ENCODE data around the gene FOS. TPM values are rescaled to one million over a fixed set of nuclear protein-coding genes. Genes with fewer than 3 reads are reported as not detected.

FOS gene
- polyA plus RNA-seq, 6 donors from 2014 or later = 863 to 3,933 (median 2,927) TPM

DNA sequence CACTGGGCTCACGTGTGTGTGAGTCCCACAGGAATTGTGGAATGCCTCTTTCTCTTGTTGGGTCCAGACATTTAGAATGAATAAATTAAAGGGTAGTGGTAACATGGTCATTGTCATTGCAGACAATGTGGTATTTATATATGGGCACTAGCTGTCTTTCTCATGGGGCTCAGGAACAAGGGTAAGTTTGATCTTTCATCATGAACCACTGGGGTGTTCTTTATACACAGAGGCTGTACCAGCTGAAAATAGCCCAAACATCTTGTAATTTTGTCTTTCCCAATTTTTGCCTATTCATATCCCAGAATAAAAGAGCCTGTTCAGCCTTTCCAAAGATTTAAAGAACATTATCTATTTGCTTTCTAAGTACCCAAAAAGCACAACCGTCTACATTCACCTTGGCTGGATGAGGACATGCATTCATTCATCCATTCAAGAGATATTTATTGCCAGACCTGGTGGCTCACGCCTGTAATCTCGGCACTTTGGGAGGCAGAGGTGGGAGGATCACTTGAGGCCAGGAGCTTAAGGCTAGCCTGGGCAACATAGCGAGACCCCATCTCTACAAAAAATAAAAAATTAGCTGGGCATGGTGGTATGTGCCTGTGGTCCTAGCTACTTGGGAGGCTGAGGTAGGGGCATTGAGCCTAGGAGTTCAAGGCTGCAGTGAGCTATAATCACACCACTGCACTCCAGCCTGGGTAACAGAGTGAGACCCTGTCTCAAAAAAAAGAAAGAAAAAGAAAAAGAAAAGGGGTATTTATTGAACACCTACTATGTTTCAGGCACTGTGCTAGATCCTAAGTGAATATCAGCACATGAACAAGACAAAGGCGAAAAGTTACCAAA is 4.4 kb upstream of the FOS start:
- no peak for DNase-seq
- peaks cover 36 to 59% (median 48%) of the 10 kb centered on the region in 3 donors for H3K4me1 Mint-ChIP-seq
- H3K4me3 Mint-ChIP-seq = peak overlapping the region; percentile 43 to 91 (median 80)
- no peak for ATAC-seq (ENCODE audit: low read depth in 2 of 2)
- peaks cover 0 to 3% of the 10 kb centered on the region in 2 donors for H3K36me3 Mint-ChIP-seq
- H3K27me3 Mint-ChIP-seq = peaks cover 2 to 29% (median 8%) of the 10 kb centered on the region in 3 donors
- peak overlapping the region; percentile 97 to 100 (median 98) for H3K27ac Mint-ChIP-seq
- H3K9me3 Mint-ChIP-seq = peaks cover 0 to 3% (median 0%) of the 10 kb centered on the region in 7 donors

DNA sequence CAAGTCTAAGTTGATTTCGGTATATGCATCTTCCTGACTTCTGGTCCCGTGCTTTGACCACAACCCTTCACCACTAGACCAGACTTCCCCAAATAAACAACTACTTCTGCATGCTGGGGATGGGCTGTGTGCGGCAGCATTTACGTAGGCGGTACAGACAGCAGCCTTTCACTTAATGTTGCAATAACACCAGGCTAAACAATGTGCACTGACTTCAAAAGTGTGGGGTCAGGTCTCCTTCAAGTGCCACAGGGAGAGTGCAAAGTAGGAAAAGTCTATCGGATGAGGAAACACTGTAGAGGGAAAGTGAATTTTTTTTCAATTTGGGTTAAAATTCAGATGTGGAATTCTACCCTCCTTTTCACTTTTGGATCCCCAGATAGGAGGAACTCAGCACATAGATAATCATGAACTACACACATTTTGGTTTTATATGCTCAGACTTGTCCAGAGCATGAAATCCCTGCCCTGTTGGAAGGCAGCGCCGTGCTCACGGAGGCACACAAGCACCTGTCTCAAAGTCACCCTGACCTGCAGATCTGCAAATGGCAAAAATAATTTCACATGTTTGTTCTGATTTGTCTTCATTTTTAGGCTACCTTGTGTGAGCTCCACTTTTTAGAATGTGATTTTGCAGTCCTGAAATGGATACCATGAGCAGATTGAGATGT is 3.6 kb upstream of the FOS start:
- Mint-ChIP-seq H3K36me3 (peaks cover 0 to 10% of the 10 kb centered on the region in 2 donors), H3K9me3 (peaks cover 0 to 3% (median 0%) of the 10 kb centered on the region in 7 donors), H3K27ac (peak overlapping the region; percentile 97 to 100 (median 98)), H3K27me3 (peaks cover 8 to 36% (median 10%) of the 10 kb centered on the region in 3 donors), H3K4me3 (peak overlapping the region; percentile 43 to 91 (median 80)), H3K4me1 (peaks cover 44 to 66% (median 55%) of the 10 kb centered on the region in 3 donors)
- peak; percentile 57 to 60 for ATAC-seq (ENCODE audit: low read depth in 2 of 2)
- DNase-seq = peak; percentile 95

DNA sequence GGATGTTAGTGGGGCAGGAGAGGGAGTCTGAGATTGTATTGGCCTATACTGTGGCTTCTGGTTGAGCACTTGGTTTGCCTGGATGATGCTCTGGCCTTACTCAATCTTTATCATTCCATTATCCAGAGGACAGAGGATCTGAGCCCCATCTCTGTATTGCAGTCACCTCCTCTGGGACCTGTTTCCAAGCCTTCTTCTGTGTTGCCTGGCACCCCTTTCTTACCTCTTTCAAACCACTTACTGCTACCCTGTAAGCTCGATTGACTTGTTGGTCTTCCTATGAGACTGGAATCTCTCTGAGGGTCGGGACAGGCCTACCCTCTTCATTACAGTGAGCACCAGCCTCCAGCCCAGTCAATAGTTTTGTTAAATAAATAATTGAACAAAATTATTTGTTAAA is 3.0 kb upstream of the FOS start:
- Mint-ChIP-seq H3K27me3 (peaks cover 13 to 42% (median 16%) of the 10 kb centered on the region in 3 donors), H3K4me1 (peaks cover 49 to 72% (median 59%) of the 10 kb centered on the region in 3 donors), H3K9me3 (peaks cover 0 to 3% (median 0%) of the 10 kb centered on the region in 7 donors), H3K36me3 (peaks cover 0 to 16% of the 10 kb centered on the region in 2 donors), H3K27ac (peak overlapping the region; percentile 97 to 100 (median 98)), H3K4me3 (peak overlapping the region; percentile 22 to 91 (median 76))
- ATAC-seq (ENCODE audit: low read depth in 2 of 2) (no peak), DNase-seq (no peak)

DNA sequence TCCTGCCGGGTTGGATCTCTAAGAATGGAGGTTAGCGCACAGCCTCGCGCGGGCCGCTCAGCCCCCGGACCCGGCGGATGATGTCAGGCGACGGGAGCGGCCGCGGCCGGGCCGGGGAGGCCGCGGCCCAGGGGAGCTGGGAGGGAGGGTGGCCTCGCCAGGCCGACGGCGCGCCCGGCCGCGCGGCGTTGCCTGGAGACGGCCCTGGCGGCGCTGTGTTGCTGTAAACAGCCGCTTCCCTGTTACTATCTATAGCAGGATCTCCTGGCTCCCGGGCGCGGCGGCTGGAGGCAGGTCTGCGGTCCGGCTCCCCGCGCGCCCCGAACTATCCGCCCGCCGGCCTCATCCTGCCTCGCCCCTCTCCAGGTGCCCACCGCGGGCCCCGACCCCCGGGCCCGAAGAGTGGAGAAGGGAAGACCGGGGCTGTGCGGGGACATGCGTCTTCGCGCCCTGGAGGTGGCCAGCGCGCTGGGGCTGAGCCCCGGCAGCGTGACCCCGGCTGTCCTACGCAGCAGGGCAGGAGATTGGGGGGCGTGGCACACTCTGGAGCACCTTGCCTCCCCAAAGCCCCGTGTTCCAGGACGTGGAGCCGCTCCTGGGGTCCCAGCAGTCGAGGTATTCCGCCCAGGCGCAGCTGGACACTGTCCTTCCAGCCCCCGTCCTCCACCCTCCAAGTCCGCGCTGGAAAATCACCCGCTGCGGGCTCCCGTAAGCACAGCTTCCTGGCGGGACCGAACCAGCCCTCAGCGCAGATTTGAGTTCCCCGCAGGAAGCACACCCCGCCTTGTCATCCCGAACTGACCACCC is 1.4 kb upstream of the FOS start:
- H3K9me3 Mint-ChIP-seq = peaks cover 0 to 3% (median 0%) of the 10 kb centered on the region in 7 donors
- H3K4me1 Mint-ChIP-seq = peaks cover 58 to 74% (median 62%) of the 10 kb centered on the region in 3 donors
- ATAC-seq (ENCODE audit: low read depth in 2 of 2) (peak; percentile 18 to 20), DNase-seq (peak; percentile 86)
- peaks cover 8 to 26% of the 10 kb centered on the region in 2 donors for H3K36me3 Mint-ChIP-seq
- peak overlapping the region; percentile 98 to 100 (median 100) for H3K27ac Mint-ChIP-seq
- peaks cover 23 to 45% (median 24%) of the 10 kb centered on the region in 3 donors for H3K27me3 Mint-ChIP-seq
- peak overlapping the region; percentile 81 to 96 (median 95) for H3K4me3 Mint-ChIP-seq

DNA sequence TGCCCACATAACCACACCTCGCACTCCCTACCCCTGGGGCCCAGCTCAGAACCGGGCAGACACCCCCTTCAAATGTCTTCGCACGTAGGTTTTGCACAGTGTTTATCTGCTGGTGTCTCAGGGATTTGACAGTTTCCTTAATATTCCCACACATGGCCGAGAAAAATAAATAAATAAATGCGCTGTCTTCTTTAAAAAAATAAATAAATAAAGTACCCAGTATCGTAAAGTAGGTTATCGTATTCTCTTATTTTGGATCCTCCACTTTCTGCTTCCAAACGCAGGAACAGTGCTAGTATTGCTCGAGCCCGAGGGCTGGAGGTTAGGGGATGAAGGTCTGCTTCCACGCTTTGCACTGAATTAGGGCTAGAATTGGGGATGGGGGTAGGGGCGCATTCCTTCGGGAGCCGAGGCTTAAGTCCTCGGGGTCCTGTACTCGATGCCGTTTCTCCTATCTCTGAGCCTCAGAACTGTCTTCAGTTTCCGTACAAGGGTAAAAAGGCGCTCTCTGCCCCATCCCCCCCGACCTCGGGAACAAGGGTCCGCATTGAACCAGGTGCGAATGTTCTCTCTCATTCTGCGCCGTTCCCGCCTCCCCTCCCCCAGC is 710 bp upstream of the FOS start:
- H3K9me3 Mint-ChIP-seq = peaks cover 0 to 5% (median 0%) of the 10 kb centered on the region in 7 donors
- H3K4me1 Mint-ChIP-seq = peaks cover 58 to 74% (median 61%) of the 10 kb centered on the region in 3 donors
- peak overlapping the region; percentile 98 to 100 (median 100) for H3K27ac Mint-ChIP-seq
- DNase-seq (no peak), ATAC-seq (ENCODE audit: low read depth in 2 of 2) (no peak)
- peak overlapping the region; percentile 81 to 96 (median 95) for H3K4me3 Mint-ChIP-seq
- H3K36me3 Mint-ChIP-seq = peaks cover 8 to 26% of the 10 kb centered on the region in 2 donors
- peaks cover 23 to 44% (median 24%) of the 10 kb centered on the region in 3 donors for H3K27me3 Mint-ChIP-seq

DNA sequence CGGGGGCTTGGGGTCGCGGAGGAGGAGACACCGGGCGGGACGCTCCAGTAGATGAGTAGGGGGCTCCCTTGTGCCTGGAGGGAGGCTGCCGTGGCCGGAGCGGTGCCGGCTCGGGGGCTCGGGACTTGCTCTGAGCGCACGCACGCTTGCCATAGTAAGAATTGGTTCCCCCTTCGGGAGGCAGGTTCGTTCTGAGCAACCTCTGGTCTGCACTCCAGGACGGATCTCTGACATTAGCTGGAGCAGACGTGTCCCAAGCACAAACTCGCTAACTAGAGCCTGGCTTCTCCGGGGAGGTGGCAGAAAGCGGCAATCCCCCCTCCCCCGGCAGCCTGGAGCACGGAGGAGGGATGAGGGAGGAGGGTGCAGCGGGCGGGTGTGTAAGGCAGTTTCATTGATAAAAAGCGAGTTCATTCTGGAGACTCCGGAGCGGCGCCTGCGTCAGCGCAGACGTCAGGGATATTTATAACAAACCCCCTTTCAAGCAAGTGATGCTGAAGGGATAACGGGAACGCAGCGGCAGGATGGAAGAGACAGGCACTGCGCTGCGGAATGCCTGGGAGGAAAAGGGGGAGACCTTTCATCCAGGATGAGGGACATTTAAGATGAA is 630 bp downstream of the FOS start:
- H3K36me3 Mint-ChIP-seq = peaks cover 8 to 26% of the 10 kb centered on the region in 2 donors
- peak; percentile 55 for DNase-seq
- peaks cover 24 to 50% (median 29%) of the 10 kb centered on the region in 3 donors for H3K27me3 Mint-ChIP-seq
- H3K27ac Mint-ChIP-seq = peak overlapping the region; percentile 98 to 100 (median 100)
- H3K4me3 Mint-ChIP-seq = peak overlapping the region; percentile 81 to 96 (median 95)
- H3K9me3 Mint-ChIP-seq = peaks cover 0 to 5% (median 0%) of the 10 kb centered on the region in 7 donors
- no peak for ATAC-seq (ENCODE audit: low read depth in 2 of 2)
- H3K4me1 Mint-ChIP-seq = peaks cover 48 to 63% (median 50%) of the 10 kb centered on the region in 3 donors

DNA sequence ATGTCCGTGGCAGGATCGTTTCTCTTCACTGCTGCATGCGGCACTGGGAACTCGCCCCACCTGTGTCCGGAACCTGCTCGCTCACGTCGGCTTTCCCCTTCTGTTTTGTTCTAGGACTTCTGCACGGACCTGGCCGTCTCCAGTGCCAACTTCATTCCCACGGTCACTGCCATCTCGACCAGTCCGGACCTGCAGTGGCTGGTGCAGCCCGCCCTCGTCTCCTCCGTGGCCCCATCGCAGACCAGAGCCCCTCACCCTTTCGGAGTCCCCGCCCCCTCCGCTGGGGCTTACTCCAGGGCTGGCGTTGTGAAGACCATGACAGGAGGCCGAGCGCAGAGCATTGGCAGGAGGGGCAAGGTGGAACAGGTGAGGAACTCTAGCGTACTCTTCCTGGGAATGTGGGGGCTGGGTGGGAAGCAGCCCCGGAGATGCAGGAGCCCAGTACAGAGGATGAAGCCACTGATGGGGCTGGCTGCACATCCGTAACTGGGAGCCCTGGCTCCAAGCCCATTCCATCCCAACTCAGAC is 1.2 kb downstream of the FOS start:
- peaks cover 24 to 50% (median 29%) of the 10 kb centered on the region in 3 donors for H3K27me3 Mint-ChIP-seq
- peaks cover 0 to 5% (median 0%) of the 10 kb centered on the region in 7 donors for H3K9me3 Mint-ChIP-seq
- DNase-seq (peak; percentile 42), ATAC-seq (ENCODE audit: low read depth in 2 of 2) (no peak)
- H3K36me3 Mint-ChIP-seq = peaks cover 8 to 26% of the 10 kb centered on the region in 2 donors
- peak overlapping the region; percentile 98 to 100 (median 100) for H3K27ac Mint-ChIP-seq
- peaks cover 42 to 57% (median 45%) of the 10 kb centered on the region in 3 donors for H3K4me1 Mint-ChIP-seq
- H3K4me3 Mint-ChIP-seq = peak overlapping the region; percentile 81 to 96 (median 95)

DNA sequence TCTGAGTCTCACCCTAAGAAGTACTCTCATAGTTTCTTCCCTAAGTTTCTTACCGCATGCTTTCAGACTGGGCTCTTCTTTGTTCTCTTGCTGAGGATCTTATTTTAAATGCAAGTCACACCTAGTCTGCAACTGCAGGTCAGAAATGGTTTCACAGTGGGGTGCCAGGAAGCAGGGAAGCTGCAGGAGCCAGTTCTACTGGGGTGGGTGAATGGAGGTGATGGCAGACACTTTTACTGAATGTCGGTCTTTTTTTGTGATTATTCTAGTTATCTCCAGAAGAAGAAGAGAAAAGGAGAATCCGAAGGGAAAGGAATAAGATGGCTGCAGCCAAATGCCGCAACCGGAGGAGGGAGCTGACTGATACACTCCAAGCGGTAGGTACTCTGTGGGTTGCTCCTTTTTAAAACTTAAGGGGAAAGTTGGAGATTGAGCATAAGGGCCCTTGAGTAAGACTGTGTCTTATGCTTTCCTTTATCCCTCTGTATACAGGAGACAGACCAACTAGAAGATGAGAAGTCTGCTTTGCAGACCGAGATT is 1.7 kb downstream of the FOS start:
- H3K4me3 Mint-ChIP-seq = peak overlapping the region; percentile 81 to 96 (median 95)
- peak overlapping the region; percentile 98 to 100 (median 100) for H3K27ac Mint-ChIP-seq
- H3K4me1 Mint-ChIP-seq = peaks cover 36 to 52% (median 39%) of the 10 kb centered on the region in 3 donors
- peak; percentile 40 for DNase-seq
- no peak for ATAC-seq (ENCODE audit: low read depth in 2 of 2)
- peaks cover 24 to 50% (median 29%) of the 10 kb centered on the region in 3 donors for H3K27me3 Mint-ChIP-seq
- peaks cover 8 to 26% of the 10 kb centered on the region in 2 donors for H3K36me3 Mint-ChIP-seq
- H3K9me3 Mint-ChIP-seq = peaks cover 0 to 5% (median 0%) of the 10 kb centered on the region in 7 donors

DNA sequence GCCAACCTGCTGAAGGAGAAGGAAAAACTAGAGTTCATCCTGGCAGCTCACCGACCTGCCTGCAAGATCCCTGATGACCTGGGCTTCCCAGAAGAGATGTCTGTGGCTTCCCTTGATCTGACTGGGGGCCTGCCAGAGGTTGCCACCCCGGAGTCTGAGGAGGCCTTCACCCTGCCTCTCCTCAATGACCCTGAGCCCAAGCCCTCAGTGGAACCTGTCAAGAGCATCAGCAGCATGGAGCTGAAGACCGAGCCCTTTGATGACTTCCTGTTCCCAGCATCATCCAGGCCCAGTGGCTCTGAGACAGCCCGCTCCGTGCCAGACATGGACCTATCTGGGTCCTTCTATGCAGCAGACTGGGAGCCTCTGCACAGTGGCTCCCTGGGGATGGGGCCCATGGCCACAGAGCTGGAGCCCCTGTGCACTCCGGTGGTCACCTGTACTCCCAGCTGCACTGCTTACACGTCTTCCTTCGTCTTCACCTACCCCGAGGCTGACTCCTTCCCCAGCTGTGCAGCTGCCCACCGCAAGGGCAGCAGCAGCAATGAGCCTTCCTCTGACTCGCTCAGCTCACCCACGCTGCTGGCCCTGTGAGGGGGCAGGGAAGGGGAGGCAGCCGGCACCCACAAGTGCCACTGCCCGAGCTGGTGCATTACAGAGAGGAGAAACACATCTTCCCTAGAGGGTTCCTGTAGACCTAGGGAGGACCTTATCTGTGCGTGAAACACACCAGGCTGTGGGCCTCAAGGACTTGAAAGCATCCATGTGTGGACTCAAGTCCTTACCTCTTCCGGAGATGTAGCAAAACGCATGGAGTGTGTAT is 2.4 kb downstream of the FOS start:
- H3K4me1 Mint-ChIP-seq = peaks cover 30 to 48% (median 35%) of the 10 kb centered on the region in 3 donors
- DNase-seq (peak; percentile 54), ATAC-seq (ENCODE audit: low read depth in 2 of 2) (peak in 1 of 2 donors; percentile 0)
- peaks cover 26 to 50% (median 29%) of the 10 kb centered on the region in 3 donors for H3K27me3 Mint-ChIP-seq
- peaks cover 0 to 5% (median 0%) of the 10 kb centered on the region in 7 donors for H3K9me3 Mint-ChIP-seq
- peak overlapping the region in 5 of 6 donors; percentile 98 to 100 (median 100) for H3K27ac Mint-ChIP-seq
- peaks cover 8 to 26% of the 10 kb centered on the region in 2 donors for H3K36me3 Mint-ChIP-seq
- H3K4me3 Mint-ChIP-seq = peak overlapping the region; percentile 67 to 96 (median 92)

DNA sequence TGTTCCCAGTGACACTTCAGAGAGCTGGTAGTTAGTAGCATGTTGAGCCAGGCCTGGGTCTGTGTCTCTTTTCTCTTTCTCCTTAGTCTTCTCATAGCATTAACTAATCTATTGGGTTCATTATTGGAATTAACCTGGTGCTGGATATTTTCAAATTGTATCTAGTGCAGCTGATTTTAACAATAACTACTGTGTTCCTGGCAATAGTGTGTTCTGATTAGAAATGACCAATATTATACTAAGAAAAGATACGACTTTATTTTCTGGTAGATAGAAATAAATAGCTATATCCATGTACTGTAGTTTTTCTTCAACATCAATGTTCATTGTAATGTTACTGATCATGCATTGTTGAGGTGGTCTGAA is 3.0 kb downstream of the FOS start:
- Mint-ChIP-seq H3K4me1 (peaks cover 25 to 44% (median 35%) of the 10 kb centered on the region in 3 donors), H3K4me3 (peak overlapping the region; percentile 41 to 96 (median 90)), H3K9me3 (peaks cover 0 to 5% (median 0%) of the 10 kb centered on the region in 7 donors), H3K27me3 (peaks cover 29 to 50% (median 32%) of the 10 kb centered on the region in 3 donors), H3K36me3 (peaks cover 8 to 26% of the 10 kb centered on the region in 2 donors), H3K27ac (peak overlapping the region in 4 of 6 donors; percentile 98 to 100 (median 100))
- DNase-seq (no peak), ATAC-seq (ENCODE audit: low read depth in 2 of 2) (no peak)

Data from naive B cell (primary cell).